AG09319 (cell line): ENCODE results near the gene PALM.

Experiments used
- DNase-seq: peaks from one replicate; pipeline ENCODE4 v3.0.0-alpha.2; 2010; ENCODE audit warnings: low read depth; ENCODE audit errors: extremely low read depth
- CTCF ChIP-seq: IDR thresholded peaks from 2 replicates; pipeline ENCODE4 v1.5.1; 2011; ENCODE audit warnings: low read depth, mild to moderate bottlenecking, inconsistent platforms, low read length, moderate library complexity

The PALM gene

GRCh38 chr19:755063-755462, 46.3 kb downstream of the PALM start:
- no peak for DNase-seq
- TF ChIP-seq CTCF = no peak

DNA sequence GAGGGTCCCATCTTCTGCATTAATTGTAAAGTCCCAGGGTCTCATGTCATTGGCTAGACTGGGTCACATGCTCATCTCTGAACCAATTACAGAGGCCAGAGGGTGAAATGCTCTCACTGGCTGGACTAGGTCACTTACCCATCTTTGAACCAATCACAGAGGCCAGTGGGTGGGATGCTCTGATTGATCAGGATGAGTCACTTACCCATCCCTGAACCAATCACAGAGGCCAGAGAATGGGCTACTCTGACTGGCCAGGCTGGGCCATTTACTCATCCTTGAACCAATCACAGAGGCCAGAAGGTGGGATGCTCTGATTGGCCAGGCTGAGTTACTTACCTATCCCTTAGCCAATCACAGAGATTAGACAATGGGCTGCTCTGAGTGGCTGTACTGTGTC, 47.5 kb downstream of the PALM start:
- no peak for TF ChIP-seq CTCF
- DNase-seq = no peak

- no peak for DNase-seq
- TF ChIP-seq CTCF = no peak
Measured at GRCh38 chr19:756821-757688, 48.3 kb downstream of the PALM start.

DNA sequence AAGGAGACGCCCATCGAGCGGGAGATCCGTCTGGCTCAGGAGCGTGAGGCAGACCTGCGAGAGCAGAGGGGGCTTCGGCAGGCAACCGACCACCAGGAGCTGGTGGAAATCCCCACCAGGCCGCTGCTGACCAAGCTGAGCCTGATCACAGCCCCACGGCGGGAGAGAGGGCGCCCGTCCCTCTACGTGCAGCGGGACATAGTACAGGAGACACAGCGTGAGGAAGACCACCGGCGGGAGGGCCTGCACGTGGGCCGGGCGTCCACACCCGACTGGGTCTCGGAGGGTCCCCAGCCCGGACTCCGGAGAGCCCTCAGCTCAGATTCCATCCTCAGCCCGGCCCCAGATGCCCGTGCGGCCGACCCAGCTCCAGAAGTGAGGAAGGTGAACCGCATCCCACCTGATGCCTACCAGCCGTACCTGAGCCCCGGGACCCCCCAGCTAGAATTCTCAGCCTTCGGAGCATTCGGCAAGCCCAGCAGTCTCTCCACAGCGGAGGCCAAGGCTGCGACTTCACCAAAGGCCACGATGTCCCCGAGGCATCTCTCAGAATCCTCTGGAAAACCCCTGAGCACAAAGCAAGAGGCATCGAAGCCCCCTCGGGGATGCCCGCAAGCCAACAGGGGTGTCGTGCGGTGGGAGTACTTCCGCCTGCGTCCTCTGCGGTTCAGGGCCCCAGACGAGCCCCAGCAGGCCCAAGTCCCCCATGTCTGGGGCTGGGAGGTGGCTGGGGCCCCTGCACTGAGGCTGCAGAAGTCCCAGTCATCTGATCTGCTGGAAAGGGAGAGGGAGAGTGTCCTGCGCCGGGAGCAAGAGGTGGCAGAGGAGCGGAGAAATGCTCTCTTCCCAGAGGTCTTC, 49.3 kb downstream of the PALM start:
- no peak for DNase-seq

GRCh38 chr19:763181-763580, 54.4 kb downstream of the PALM start:
- no peak for TF ChIP-seq CTCF
- DNase-seq = no peak

More for the DNA sequence above, 49.3 kb downstream of the PALM start:
- TF ChIP-seq CTCF = no peak

DNA sequence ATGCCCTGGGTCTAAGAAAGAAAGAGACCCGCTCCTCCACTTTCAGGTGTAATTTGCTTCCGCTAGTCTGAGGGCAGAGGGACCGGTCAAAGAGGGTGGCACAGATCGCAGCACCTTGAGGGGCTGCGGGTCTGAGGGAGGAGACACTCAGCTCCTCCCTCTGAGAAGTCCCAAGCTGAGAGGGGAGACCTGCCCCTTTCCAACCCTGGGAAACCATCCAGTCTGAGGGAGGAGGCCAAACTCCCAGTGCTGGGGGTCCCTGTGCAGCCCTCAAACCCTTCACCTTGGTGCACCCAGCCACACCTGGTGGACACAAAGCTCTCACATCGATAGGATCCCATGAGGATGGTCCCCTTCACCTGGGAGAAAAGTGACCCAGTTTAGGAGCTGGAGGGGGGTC, 55.1 kb downstream of the PALM start:
- DNase-seq = no peak
- TF ChIP-seq CTCF = no peak

- no peak for DNase-seq
- no peak for TF ChIP-seq CTCF
Measured at GRCh38 chr19:764301-764700, 55.6 kb downstream of the PALM start.
